HG03469 (cell line): ENCODE results near the gene HOXD8.

Experiments
- ATAC-seq: cut with Tn5 transposase; IDR thresholded peaks from one replicate; pipeline ENCODE4 v1.9.1; 2021; ENCODE audit warnings: mild to moderate bottlenecking, moderate library complexity, moderate number of reproducible peaks; ENCODE audit not compliant: unreplicated experiment

Gene HOXD8

GRCh38 chr2:176157499-176158185 lies 28.1 kb downstream of the HOXD8 start:
- no peak for ATAC-seq

- ATAC-seq: no peak
Measured at GRCh38 chr2:176158186-176158591, 28.7 kb downstream of the HOXD8 start.

GRCh38 chr2:176158855-176159662 lies 29.6 kb downstream of the HOXD8 start:
- no peak for ATAC-seq

- ATAC-seq: no peak
Measured at GRCh38 chr2:176159663-176160250, 30.3 kb downstream of the HOXD8 start.

GRCh38 chr2:176160251-176160985 lies 30.9 kb downstream of the HOXD8 start:
- ATAC-seq: no peak

GRCh38 chr2:176160986-176161824 lies 31.7 kb downstream of the HOXD8 start:
- ATAC-seq: no peak

- no peak for ATAC-seq
Measured at GRCh38 chr2:176161825-176162626, 32.5 kb downstream of the HOXD8 start.

GRCh38 chr2:176162911-176163671 lies 33.6 kb downstream of the HOXD8 start:
- ATAC-seq: no peak

- no peak for ATAC-seq
Measured at GRCh38 chr2:176163672-176164056, 34.2 kb downstream of the HOXD8 start.

GRCh38 chr2:176164201-176164600 lies 34.7 kb downstream of the HOXD8 start:
- ATAC-seq: no peak

GRCh38 chr2:176164611-176165369 lies 35.3 kb downstream of the HOXD8 start:
- ATAC-seq: no peak

GRCh38 chr2:176165370-176166050 lies 36.0 kb downstream of the HOXD8 start:
- no peak for ATAC-seq

GRCh38 chr2:176166272-176166671 lies 36.8 kb downstream of the HOXD8 start:
- ATAC-seq: no peak

GRCh38 chr2:176167398-176167797 lies 37.9 kb downstream of the HOXD8 start:
- ATAC-seq: no peak

- ATAC-seq: no peak
Measured at GRCh38 chr2:176169181-176169580, 39.7 kb downstream of the HOXD8 start.

- ATAC-seq: no peak
Measured at GRCh38 chr2:176169711-176170110, 40.2 kb downstream of the HOXD8 start.

- ATAC-seq: no peak
Measured at GRCh38 chr2:176170602-176171305, 41.2 kb downstream of the HOXD8 start.
